HT1080 (cell line): ENCODE data around the gene MLEC. TPM values are rescaled to one million over a fixed set of nuclear protein-coding genes. Genes with fewer than 3 reads are reported as not detected.

Experiments
- DNase-seq: peaks from one replicate; pipeline ENCODE4 v3.0.0-alpha.2; 2015; ENCODE audit warnings: low read depth
- total RNA-seq: library from RNA; depleted of rRNA; stranded (reverse); fragments of >200 nt; shearing (Covaris generic); gene quantifications from 2 replicates; pipeline ENCODE4 v1.2.3, GENCODE V29; 2014; rRNA removed

MLEC gene
- total RNA-seq, 1 experiment from 2014 or later: 99.4 TPM

DNA sequence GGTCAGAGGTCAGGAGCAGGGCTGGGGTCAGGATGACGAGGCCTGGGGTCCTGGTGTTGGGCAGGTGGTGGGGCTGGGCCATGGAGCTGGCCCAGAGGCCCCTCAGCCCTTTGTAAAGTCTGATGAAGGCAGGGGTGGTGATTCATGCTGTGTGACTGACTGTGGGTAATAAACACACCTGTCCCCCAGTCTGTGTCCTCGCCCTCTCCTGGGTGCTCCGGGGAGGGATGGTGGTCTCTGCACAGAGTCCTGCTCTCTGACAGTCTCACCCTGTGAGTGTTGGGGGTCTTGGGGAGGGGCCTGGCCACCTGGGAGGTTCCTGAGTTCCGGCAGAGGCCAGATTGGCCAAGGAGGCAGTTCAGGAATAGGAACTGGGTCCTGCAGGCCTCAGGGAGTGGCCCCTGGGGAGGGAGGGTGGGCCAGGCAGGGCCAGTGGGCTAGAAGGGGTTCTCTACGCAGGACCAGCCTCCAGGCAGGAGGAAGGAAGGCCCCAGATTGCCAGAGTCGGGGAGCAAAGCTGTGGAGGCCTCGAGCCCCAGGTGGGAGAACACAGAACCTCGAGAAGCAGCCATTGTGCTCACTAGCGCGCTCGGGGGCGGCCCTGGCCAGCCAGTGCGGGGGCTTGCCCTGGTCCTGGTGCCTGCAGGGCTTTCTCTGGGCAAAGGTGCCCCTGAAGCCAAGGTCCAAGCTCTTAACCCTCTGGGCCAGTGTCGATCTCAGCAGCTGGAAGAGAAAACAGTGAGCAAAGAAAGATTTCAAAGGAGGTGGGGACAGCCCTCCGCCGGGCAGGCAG, 53.1 kb downstream of the MLEC start:
- no peak for DNase-seq

- no peak for DNase-seq
Measured at GRCh38 chr12:120740871-120741270, 53.9 kb downstream of the MLEC start.

DNA sequence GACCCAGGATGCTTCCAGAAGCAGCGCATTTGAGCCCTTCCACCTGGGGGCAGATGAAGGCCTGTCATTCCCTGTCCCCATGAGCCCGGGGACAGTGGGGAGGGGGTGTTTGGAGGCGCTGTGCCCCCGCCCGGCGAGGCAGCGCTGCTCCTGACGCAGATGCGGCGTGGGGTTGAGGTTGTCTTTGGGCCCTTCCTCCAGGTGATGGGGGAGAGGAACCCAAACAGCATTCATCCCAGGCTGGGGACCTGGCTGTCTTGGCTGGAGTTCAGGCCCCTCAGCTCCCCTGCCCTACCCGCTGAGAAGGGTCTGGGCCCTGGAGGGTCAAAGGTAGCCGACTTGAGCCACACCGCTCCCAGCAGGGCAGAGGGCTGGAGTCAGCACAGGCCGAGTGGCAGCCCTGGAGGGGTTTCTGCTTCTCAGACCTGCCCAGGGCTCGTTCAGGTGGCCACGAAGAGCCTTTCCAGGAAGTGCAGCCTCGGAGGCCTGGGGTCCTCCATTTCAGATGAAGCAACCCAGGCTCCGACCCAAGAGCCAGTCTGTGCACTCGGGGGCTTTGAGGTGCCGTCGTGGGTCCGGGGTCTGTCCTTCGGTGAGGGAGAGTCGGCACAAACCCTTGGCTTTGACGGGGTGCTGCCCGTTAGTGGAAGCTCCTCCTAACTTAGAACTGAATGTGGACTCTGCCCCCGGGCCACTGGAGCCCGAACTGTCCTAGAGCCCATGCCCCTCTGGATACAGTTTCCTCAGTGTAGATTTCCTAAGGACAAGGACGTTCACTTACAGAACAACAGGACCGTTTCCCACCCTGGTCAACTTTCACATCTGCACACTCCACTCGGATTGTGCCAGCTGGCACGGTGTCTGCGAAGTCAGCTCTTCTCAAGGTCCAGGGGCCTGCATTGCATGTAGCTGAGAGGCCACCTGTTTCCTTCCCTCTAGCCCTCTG, 54.8 kb downstream of the MLEC start:
- no peak for DNase-seq

GRCh38 chr12:120744922-120745493, 58.1 kb downstream of the MLEC start:
- no peak for DNase-seq

DNA sequence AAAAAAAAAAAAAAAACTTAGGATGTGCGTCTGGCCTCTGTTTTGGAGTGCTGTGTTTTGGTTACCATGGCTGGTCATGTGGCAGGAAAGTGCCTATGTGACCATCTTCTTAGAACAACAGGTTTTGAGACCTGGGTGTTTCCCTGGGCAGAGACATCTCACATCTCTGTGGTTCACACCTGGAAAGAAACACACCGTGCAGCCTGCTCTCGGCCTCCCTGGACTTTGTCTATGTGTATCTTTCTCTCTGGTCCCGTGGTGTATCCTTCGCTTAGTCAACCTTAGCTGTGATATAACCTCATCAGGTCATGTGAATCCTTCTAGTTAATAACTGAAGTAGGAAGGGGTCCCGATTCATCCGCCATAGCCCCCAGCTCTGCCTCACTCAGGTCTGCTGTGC, 61.3 kb downstream of the MLEC start:
- DNase-seq: no peak

DNA sequence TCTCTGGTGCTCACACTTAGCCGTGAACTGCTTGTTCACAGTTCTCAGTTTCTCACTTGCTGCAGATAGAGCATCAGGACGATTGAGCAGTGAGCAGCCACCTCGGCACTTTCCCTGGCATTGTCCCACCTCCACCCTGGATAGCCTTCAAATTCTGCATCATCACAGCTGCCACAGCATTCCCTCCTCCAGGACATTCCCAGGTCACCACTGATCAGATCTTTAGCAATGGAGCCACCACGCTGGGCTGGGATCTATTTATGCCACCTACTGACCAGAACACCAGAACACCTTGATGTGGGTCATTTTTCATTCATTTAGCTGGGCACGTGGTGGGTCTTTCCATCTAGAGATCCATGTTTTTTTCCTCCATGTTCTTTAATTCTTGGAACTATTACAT, 62.3 kb downstream of the MLEC start:
- no peak for DNase-seq

DNA sequence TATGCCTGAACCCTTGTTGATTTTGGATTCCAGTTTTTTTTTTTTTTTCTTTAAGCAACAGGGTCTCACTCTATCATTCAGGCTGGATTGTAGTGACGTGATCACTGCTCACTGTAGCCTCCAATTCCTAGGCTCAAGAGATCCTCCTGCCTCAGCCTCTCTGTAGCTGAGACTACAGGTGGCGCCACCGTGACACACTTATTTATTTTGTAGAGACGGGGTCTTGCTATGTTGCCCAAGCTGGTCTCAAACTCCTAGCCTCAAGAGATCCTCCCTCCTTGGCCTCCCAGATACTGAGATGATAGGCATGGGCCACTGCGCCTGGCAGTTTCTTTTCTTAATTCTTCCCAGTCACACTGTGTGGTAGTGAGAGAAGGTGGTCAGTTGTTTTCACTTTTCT, 63.9 kb downstream of the MLEC start:
- DNase-seq: no peak

DNA sequence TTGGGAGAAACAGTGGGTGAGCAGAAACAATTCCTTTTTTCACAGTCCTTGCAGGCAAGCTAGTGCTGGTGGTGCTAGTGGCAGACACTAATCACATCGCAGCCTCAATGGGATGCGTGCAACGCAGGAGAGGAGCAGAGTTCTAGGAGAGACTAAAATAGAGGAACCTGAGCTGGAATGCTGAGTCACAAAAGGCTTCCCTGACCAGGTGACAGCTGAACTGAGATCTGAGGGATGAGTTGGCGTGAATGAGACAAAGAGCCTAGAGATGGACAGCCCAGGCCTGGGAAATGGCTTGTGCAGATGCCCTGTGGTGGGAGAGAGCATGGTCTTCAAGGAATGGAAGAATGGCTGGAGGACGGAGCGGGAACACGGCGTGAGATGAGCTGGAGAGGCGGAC, 64.4 kb downstream of the MLEC start:
- DNase-seq: no peak

Other genes starting within 250 kb of the MLEC start
- gene COX6A1, start 249.0 kb upstream of the MLEC start, total RNA-seq: 740 and 780 TPM in 2 replicates
- 44.0 and 48.3 TPM in 2 replicates for gene TRIAP1, start 240.8 kb upstream of the MLEC start, total RNA-seq
- gene GATC, start 240.7 kb upstream of the MLEC start, total RNA-seq: 20.9 and 23.5 TPM in 2 replicates
- 251 and 280 TPM in 2 replicates for gene SRSF9, start 217.4 kb upstream of the MLEC start, total RNA-seq
- 510 and 696 TPM in 2 replicates for gene DYNLL1, start 191.0 kb upstream of the MLEC start, total RNA-seq
- 50.4 and 52.0 TPM in 2 replicates for gene COQ5, start 158.0 kb upstream of the MLEC start, total RNA-seq
- 35.1 and 43.3 TPM in 2 replicates for gene RNF10, start 152.8 kb upstream of the MLEC start, total RNA-seq
- gene POP5, start 105.7 kb upstream of the MLEC start, total RNA-seq: 58.9 and 60.4 TPM in 2 replicates
- gene CABP1, start 46.5 kb upstream of the MLEC start, total RNA-seq: not detected in 2 replicates
- gene UNC119B, start 23.3 kb downstream of the MLEC start, total RNA-seq: 11.1 and 11.2 TPM in 2 replicates
- 5.1 and 5.6 TPM in 2 replicates for gene ACADS, start 38.7 kb downstream of the MLEC start, total RNA-seq
- gene SPPL3, start 217.2 kb downstream of the MLEC start, total RNA-seq: 3.6 and 17.0 TPM in 2 replicates